Measurements from ENCODE around the gene ZNF19.

- TF ChIP-seq CTCF (conservative IDR thresholded peaks at IDR 0.05 in 1 of 2, IDR thresholded peaks at IDR 0.05 in 1 of 2; ENCODE audit: extremely low read depth in 1 of 2, insufficient read depth in 1 of 2, low read depth in 1 of 2, low read length in 2 of 2) (no peak), EZH2 (IDR thresholded peaks at IDR 0.05; ENCODE audit: borderline replicate concordance, low read length) (no peak)
These were observed 35.7 kb upstream of the ZNF19 start for GRCh38 chr16:71524566-71525553.

Data from mammary epithelial cell (primary cell).